Osteoblast (primary cell): ENCODE measurements around the gene SMIM13. TPM values are rescaled to one million over a fixed set of nuclear protein-coding genes. Genes with fewer than 3 reads are reported as not detected.

Source experiments
- DNase-seq: peaks from one replicate; pipeline ENCODE4 v3.0.0; 2011; ENCODE audit warnings: low spot score, mixed read lengths; ENCODE audit not compliant: insufficient read length; ENCODE audit errors: missing footprints
- H2AFZ ChIP-seq: 2 replicates; pipeline ENCODE4 v1.6.0; 2011; ENCODE audit warnings: mild to moderate bottlenecking, low read length
- H3K27ac ChIP-seq: 2 replicates; pipeline ENCODE4 v1.5.1; 2011; ENCODE audit warnings: mild to moderate bottlenecking, low read depth, low read length, moderate library complexity
- H3K27me3 ChIP-seq: 2 replicates; pipeline ENCODE4 v1.6.0; 2012; ENCODE audit warnings: mild to moderate bottlenecking, control low read depth, inconsistent platforms, low read length, moderate library complexity; ENCODE audit not compliant: insufficient read depth
- H3K36me3 ChIP-seq: 2 replicates; pipeline ENCODE4 v1.5.1; 2011; ENCODE audit warnings: mild to moderate bottlenecking, low read length, control low read depth, moderate library complexity; ENCODE audit not compliant: insufficient read depth
- H3K4me1 ChIP-seq: 2 replicates; pipeline ENCODE4 v1.5.1; 2011; ENCODE audit warnings: mild to moderate bottlenecking, low read length, control low read depth, moderate library complexity; ENCODE audit not compliant: insufficient read depth
- H3K4me2 ChIP-seq: 2 replicates; pipeline ENCODE4 v1.6.0; 2011; ENCODE audit warnings: mild to moderate bottlenecking, low read length; ENCODE audit not compliant: insufficient read depth
- H3K4me3 ChIP-seq: fragments of 200-600 bp; sonication (generic); 3 replicates; pipeline ENCODE4 v1.5.1; 2012; ENCODE audit warnings: mild to moderate bottlenecking, low read length, inconsistent platforms; ENCODE audit not compliant: insufficient read depth
- H3K79me2 ChIP-seq: 2 replicates; pipeline ENCODE4 v1.6.0; 2012; ENCODE audit warnings: mild to moderate bottlenecking, low read length, control low read depth, inconsistent platforms; ENCODE audit not compliant: insufficient read depth
- H3K9me3 ChIP-seq: 2 replicates; pipeline ENCODE4 v1.5.1; 2011; ENCODE audit warnings: low read depth, low read length, control low read depth
- H4K20me1 ChIP-seq: 2 replicates; pipeline ENCODE4 v1.6.0; 2012; ENCODE audit warnings: mild to moderate bottlenecking, low read length, control low read depth; ENCODE audit not compliant: insufficient read depth
- total RNA-seq: library from RNA; depleted of rRNA; stranded (reverse); fragments of >200 nt; gene quantifications from 2 replicates; pipeline ENCODE4 v1.2.3, GENCODE V29; 2012
- TF ChIP-seq, protein P1 (sequence below): IDR thresholded peaks from 2 replicates; pipeline ENCODE4 v1.5.1; 2011; ENCODE audit warnings: mild to moderate bottlenecking, low read depth, low read length, moderate library complexity; ENCODE audit errors: extremely low read depth

SMIM13 gene
- total RNA-seq, 1 donor = 8.3 TPM

DNA sequence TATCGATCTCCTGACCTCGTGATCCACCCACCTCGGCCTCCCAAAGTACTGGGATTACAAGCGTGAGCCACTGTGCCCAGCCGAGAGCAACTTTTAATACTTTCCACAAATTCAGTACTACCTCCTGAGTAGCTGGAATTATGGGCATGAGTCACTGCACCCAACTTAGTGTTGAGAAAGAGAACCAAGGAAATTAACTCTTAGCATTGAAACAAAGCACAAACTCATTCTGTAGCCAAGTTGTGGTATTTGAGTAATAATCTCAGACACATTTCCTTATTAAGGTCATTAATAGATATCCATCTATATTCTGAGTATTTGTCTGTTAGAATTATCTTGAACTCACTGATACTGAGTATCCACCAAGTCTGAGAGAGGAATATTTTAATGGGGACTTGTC lies 35.2 kb upstream of the SMIM13 start:
- Histone ChIP-seq H3K27me3 (no peaks in the 10 kb centered on the region), H3K27ac (no peak overlapping the region), H3K36me3 (no peaks in the 10 kb centered on the region), H3K4me1 (no peaks in the 10 kb centered on the region), H3K79me2 (no peaks in the 10 kb centered on the region), H3K4me3 (no peak overlapping the region), H4K20me1 (no peaks in the 10 kb centered on the region), H3K4me2 (no peak overlapping the region), H2AFZ (no peak overlapping the region), H3K9me3 (no peaks in the 10 kb centered on the region)
- DNase-seq = peak; percentile 81
- TF ChIP-seq, protein P1, sequence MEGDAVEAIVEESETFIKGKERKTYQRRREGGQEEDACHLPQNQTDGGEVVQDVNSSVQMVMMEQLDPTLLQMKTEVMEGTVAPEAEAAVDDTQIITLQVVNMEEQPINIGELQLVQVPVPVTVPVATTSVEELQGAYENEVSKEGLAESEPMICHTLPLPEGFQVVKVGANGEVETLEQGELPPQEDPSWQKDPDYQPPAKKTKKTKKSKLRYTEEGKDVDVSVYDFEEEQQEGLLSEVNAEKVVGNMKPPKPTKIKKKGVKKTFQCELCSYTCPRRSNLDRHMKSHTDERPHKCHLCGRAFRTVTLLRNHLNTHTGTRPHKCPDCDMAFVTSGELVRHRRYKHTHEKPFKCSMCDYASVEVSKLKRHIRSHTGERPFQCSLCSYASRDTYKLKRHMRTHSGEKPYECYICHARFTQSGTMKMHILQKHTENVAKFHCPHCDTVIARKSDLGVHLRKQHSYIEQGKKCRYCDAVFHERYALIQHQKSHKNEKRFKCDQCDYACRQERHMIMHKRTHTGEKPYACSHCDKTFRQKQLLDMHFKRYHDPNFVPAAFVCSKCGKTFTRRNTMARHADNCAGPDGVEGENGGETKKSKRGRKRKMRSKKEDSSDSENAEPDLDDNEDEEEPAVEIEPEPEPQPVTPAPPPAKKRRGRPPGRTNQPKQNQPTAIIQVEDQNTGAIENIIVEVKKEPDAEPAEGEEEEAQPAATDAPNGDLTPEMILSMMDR = no peak

DNA sequence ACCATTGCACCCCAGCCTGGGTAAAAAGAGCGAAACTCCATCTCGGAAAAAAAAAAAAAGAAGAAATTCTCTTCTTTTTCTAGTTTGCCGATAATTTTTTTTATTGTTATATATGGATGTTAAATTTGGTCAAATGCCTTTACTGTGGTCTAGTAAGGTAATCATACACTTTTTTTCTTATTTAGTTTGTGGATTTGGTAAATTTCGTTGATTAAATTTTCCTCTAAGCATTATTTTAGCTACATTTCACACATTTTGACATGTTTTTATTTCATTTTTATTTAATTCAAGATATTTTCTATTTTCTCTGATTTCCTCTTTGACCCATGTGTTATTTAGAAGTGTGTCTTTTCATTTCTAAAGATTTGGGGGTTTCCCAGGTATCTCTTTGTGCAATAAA lies 31.6 kb upstream of the SMIM13 start:
- no peaks in the 10 kb centered on the region for H3K79me2 ChIP-seq
- no peaks in the 10 kb centered on the region for H4K20me1 ChIP-seq
- no peak overlapping the region for H3K27ac ChIP-seq
- TF ChIP-seq, protein P1 = no peak
- H3K4me3 ChIP-seq = no peak overlapping the region
- H3K36me3 ChIP-seq = no peaks in the 10 kb centered on the region
- H3K27me3 ChIP-seq = no peaks in the 10 kb centered on the region
- H3K4me1 ChIP-seq = no peaks in the 10 kb centered on the region
- H2AFZ ChIP-seq = no peak overlapping the region
- no peak for DNase-seq
- no peaks in the 10 kb centered on the region for H3K9me3 ChIP-seq
- H3K4me2 ChIP-seq = no peak overlapping the region

DNA sequence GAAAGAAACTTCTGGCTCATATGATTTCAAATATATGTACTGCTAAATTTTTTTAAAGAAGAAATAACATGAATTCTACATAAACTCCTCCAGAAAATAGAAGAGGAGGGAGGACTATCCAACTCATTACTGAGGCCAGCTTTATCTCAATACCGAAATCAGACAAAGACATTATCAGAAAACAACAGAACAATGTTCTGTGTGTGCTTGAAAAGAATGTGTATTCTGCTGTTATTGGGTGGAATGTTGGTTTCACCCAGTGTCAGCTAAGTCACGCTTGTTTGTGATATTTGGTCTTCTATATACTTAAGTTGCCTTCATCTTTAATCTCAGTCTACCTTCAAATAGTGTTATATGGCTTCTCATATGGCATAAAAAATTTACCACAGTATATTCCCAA lies 30.9 kb upstream of the SMIM13 start:
- Histone ChIP-seq H3K27ac (no peak overlapping the region), H3K4me1 (no peaks in the 10 kb centered on the region), H3K9me3 (no peaks in the 10 kb centered on the region), H4K20me1 (no peaks in the 10 kb centered on the region), H3K27me3 (no peaks in the 10 kb centered on the region), H3K79me2 (no peaks in the 10 kb centered on the region), H3K4me2 (no peak overlapping the region), H3K4me3 (no peak overlapping the region), H2AFZ (no peak overlapping the region), H3K36me3 (no peaks in the 10 kb centered on the region)
- TF ChIP-seq, protein P1 = no peak
- DNase-seq = no peak

DNA sequence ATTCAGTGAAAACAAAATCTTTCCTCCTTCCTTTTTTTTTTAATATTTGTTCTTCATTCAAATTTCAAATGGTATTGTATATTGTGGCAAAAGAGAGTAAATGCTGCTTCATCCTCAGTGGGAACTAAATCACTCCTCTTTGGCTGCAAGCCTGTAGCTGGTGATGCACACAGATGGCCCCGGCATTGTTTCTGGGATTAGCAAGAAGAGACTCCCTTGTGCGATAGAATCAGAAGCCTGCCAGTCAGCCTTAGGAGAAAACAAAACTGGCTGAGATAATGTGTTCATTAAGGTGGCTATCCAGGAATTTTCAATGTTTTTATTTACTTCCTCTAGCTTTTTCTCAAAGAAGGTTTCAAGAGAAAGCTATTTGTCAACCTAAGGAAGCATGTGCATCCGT lies 28.8 kb upstream of the SMIM13 start:
- no peak overlapping the region for H2AFZ ChIP-seq
- TF ChIP-seq, protein P1 = no peak
- no peaks in the 10 kb centered on the region for H3K27me3 ChIP-seq
- no peaks in the 10 kb centered on the region for H3K79me2 ChIP-seq
- no peak overlapping the region for H3K4me3 ChIP-seq
- peaks cover 3% of the 10 kb centered on the region for H3K4me1 ChIP-seq
- DNase-seq = no peak
- H4K20me1 ChIP-seq = no peaks in the 10 kb centered on the region
- no peak overlapping the region for H3K4me2 ChIP-seq
- H3K9me3 ChIP-seq = no peaks in the 10 kb centered on the region
- no peaks in the 10 kb centered on the region for H3K36me3 ChIP-seq
- H3K27ac ChIP-seq = no peak overlapping the region
